Measurements from ENCODE around the gene SECISBP2L. TPM values are rescaled to one million over a fixed set of nuclear protein-coding genes. Genes with fewer than 3 reads are reported as not detected.

SECISBP2L gene
- total and polyA plus RNA-seq, 10 of the 15 experiments (the other 5 are each of a cell fraction or from before 2014, with no cell fraction given): 1.4 to 24.2 (median 10.4) TPM

DNA sequence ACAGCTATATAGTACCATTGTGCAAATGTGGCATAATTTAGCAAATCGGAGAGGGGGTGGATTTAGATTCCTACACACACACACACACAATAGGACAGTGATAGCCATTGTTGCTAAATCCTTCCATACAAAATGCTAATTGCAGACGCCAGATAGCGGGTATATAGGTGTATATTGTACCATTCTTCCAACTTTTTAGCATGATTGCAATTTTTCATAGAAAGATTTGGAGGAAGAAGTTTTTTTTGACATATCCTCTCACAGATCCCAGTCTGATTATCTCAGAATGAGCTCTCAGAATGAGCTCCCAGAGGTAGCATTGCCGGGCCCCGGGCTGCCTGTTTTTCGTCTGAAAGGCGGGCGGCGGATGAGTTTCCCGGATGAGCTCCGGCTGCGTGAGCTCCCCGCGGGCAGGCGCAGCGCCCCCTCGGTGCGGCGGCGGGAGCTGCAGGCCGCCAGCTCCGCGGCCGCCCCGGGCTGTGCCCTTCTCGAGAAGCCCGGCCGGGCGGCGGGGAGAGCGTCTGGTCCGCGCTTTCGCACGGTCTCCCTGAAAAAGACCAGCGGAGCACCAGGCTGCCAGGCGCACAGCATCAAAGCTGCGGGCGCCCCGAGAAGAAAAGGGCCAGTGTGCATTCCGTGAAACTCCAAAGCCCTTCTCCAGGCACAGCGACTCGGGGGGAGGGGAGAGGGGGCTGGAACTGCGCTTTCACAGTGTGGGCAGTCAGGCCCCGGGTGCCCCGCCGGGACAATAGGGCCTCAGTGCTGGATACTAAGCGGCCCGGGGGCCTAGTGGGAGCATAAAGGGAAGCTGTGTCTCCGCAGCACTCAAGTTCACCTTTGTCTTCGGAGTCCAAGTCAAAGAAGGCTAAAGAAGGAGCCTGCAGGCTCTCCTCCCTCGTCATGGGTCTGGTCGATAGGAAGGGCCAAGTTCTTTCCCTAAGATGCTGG, 70.5 kb downstream of the SECISBP2L start (continued):
- TF ChIP-seq, protein P1, sequence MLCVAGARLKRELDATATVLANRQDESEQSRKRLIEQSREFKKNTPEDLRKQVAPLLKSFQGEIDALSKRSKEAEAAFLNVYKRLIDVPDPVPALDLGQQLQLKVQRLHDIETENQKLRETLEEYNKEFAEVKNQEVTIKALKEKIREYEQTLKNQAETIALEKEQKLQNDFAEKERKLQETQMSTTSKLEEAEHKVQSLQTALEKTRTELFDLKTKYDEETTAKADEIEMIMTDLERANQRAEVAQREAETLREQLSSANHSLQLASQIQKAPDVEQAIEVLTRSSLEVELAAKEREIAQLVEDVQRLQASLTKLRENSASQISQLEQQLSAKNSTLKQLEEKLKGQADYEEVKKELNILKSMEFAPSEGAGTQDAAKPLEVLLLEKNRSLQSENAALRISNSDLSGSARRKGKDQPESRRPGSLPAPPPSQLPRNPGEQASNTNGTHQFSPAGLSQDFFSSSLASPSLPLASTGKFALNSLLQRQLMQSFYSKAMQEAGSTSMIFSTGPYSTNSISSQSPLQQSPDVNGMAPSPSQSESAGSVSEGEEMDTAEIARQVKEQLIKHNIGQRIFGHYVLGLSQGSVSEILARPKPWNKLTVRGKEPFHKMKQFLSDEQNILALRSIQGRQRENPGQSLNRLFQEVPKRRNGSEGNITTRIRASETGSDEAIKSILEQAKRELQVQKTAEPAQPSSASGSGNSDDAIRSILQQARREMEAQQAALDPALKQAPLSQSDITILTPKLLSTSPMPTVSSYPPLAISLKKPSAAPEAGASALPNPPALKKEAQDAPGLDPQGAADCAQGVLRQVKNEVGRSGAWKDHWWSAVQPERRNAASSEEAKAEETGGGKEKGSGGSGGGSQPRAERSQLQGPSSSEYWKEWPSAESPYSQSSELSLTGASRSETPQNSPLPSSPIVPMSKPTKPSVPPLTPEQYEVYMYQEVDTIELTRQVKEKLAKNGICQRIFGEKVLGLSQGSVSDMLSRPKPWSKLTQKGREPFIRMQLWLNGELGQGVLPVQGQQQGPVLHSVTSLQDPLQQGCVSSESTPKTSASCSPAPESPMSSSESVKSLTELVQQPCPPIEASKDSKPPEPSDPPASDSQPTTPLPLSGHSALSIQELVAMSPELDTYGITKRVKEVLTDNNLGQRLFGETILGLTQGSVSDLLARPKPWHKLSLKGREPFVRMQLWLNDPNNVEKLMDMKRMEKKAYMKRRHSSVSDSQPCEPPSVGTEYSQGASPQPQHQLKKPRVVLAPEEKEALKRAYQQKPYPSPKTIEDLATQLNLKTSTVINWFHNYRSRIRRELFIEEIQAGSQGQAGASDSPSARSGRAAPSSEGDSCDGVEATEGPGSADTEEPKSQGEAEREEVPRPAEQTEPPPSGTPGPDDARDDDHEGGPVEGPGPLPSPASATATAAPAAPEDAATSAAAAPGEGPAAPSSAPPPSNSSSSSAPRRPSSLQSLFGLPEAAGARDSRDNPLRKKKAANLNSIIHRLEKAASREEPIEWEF (IDR thresholded peaks at IDR 0.05; ENCODE audit: insufficient replicate concordance, low read depth, low read length): no peak
- no peak for TF ChIP-seq JUNB (IDR thresholded peaks at IDR 0.05)
- TF ChIP-seq EZH2 (IDR thresholded peaks at IDR 0.05; ENCODE audit: borderline replicate concordance, control insufficient read depth, low read depth, low read length): no peak
- TF ChIP-seq RAD51 (IDR thresholded peaks at IDR 0.05): no peak
- TF ChIP-seq HDGF (IDR thresholded peaks at IDR 0.05): no peak
- TF ChIP-seq MTA3 (IDR thresholded peaks at IDR 0.05; ENCODE audit: borderline replicate concordance, low read length): no peak
- no peak for TF ChIP-seq TCF7 (IDR thresholded peaks at IDR 0.05; ENCODE audit: borderline replicate concordance)
- TF ChIP-seq RELB (IDR thresholded peaks at IDR 0.05; ENCODE audit: low read depth): no peak
- no peak for TF ChIP-seq TCF12 (IDR thresholded peaks at IDR 0.05; ENCODE audit: low read depth, low read length)
- no peak for TF ChIP-seq GABPA (IDR thresholded peaks at IDR 0.05; ENCODE audit: low read depth)
- no peak for TF ChIP-seq ZNF384 (IDR thresholded peaks at IDR 0.05; ENCODE audit: borderline replicate concordance, low read depth, low read length)
- no peak for TF ChIP-seq MYB (IDR thresholded peaks at IDR 0.05; ENCODE audit: borderline replicate concordance, low read depth, low read length)
- no peak; the same call in 1 of the 2 replicates for TF ChIP-seq CBX5 (IDR thresholded peaks at IDR 0.05; ENCODE audit: low read depth)
- no peak for TF ChIP-seq RBBP5 (conservative IDR thresholded peaks at IDR 0.05)
- no peak for TF ChIP-seq EP300 (IDR thresholded peaks at IDR 0.05; ENCODE audit: borderline replicate concordance in 1 of 2, control insufficient read depth in 1 of 2, low read depth in 2 of 2, low read length in 2 of 2)
- TF ChIP-seq EGR1 (IDR thresholded peaks at IDR 0.05; ENCODE audit: borderline replicate concordance in 1 of 2, low read depth in 2 of 2, low read length in 2 of 2): no peak
- no peak for TF ChIP-seq SIN3A (IDR thresholded peaks at IDR 0.05; ENCODE audit: low read depth, low read length)
- no peak for TF ChIP-seq ATF2 (IDR thresholded peaks at IDR 0.05; ENCODE audit: low read length)

All from GM12878 (cell line).